GM21825 (cell line): ENCODE results near the gene TECR.
"Not testable (repeated sequence)": the region's sequence is repeated elsewhere in the genome, so short reads cannot be mapped to it uniquely, and the experiment has no call there.

Experiments used
- ATAC-seq: cut with Tn5 transposase; IDR thresholded peaks from one replicate; pipeline ENCODE4 v1.9.1; 2021; ENCODE audit warnings: mild to moderate bottlenecking, moderate library complexity; ENCODE audit not compliant: unreplicated experiment

The TECR gene

GRCh38 chr19:14533450-14533849 is 4.1 kb downstream of the TECR start:
- no peak for ATAC-seq

GRCh38 chr19:14536926-14537692 is 7.7 kb downstream of the TECR start:
- no peak for ATAC-seq

- no peak for ATAC-seq
Measured at GRCh38 chr19:14540741-14541525, 11.5 kb downstream of the TECR start.

GRCh38 chr19:14541979-14542378 is 12.6 kb downstream of the TECR start:
- ATAC-seq = not testable (repeated sequence)

GRCh38 chr19:14542711-14543328 is 13.4 kb downstream of the TECR start:
- no peak for ATAC-seq

- no peak for ATAC-seq
Measured at GRCh38 chr19:14544047-14544446, 14.7 kb downstream of the TECR start.

GRCh38 chr19:14544977-14545715 is 15.8 kb downstream of the TECR start:
- no peak for ATAC-seq

- ATAC-seq = no peak
Measured at GRCh38 chr19:14545716-14546082, 16.3 kb downstream of the TECR start.

- ATAC-seq = no peak
Measured at GRCh38 chr19:14550201-14550754, 20.9 kb downstream of the TECR start.

- ATAC-seq = not testable (repeated sequence)
Measured at GRCh38 chr19:14551134-14552005, 22.0 kb downstream of the TECR start.

GRCh38 chr19:14552006-14552360 is 22.6 kb downstream of the TECR start:
- not testable (repeated sequence) for ATAC-seq

GRCh38 chr19:14553042-14553938 is 23.9 kb downstream of the TECR start:
- no peak for ATAC-seq

GRCh38 chr19:14553939-14554243 is 24.5 kb downstream of the TECR start:
- ATAC-seq = no peak

GRCh38 chr19:14554382-14554812 is 25.0 kb downstream of the TECR start:
- ATAC-seq = no peak

GRCh38 chr19:14555918-14556661 is 26.7 kb downstream of the TECR start:
- ATAC-seq = no peak

- ATAC-seq = peak; percentile 56
Measured at GRCh38 chr19:14556662-14557188, 27.3 kb downstream of the TECR start.

GRCh38 chr19:14558370-14559066 is 29.1 kb downstream of the TECR start:
- ATAC-seq = no peak
